GM18517 (cell line): ENCODE results near the gene CCDC68.
"Not testable (repeated sequence)": the region's sequence is repeated elsewhere in the genome, so short reads cannot be mapped to it uniquely, and the experiment has no call there.

Experiments
- ATAC-seq: cut with Tn5 transposase; IDR thresholded peaks from one replicate; pipeline ENCODE4 v1.9.1; 2021; ENCODE audit warnings: mild to moderate bottlenecking, moderate library complexity; ENCODE audit not compliant: unreplicated experiment

CCDC68 gene

GRCh38 chr18:54878659-54879358 is 80.5 kb downstream of the CCDC68 start:
- no peak for ATAC-seq

GRCh38 chr18:54878159-54878622 is 81.1 kb downstream of the CCDC68 start:
- ATAC-seq, result no peak

- no peak for ATAC-seq
Observed at GRCh38 chr18:54877076-54877475, 82.2 kb downstream of the CCDC68 start.

GRCh38 chr18:54875063-54875462 is 84.2 kb downstream of the CCDC68 start:
- ATAC-seq, result no peak

- ATAC-seq, result no peak
Observed at GRCh38 chr18:54873884-54874255, 85.4 kb downstream of the CCDC68 start.

GRCh38 chr18:54872681-54873080 is 86.6 kb downstream of the CCDC68 start:
- ATAC-seq, result no peak

GRCh38 chr18:54871231-54871630 is 88.0 kb downstream of the CCDC68 start:
- ATAC-seq, result no peak

GRCh38 chr18:54867131-54867530 is 92.1 kb downstream of the CCDC68 start:
- no peak for ATAC-seq

- no peak for ATAC-seq
Observed at GRCh38 chr18:54860941-54861340, 98.3 kb downstream of the CCDC68 start.

GRCh38 chr18:54859667-54860421 is 99.4 kb downstream of the CCDC68 start:
- no peak for ATAC-seq

- ATAC-seq, result no peak
Observed at GRCh38 chr18:54857499-54857898, 101.8 kb downstream of the CCDC68 start.

GRCh38 chr18:54856105-54856646 is 103.1 kb downstream of the CCDC68 start:
- ATAC-seq, result no peak

- ATAC-seq, result not testable (repeated sequence)
Observed at GRCh38 chr18:54855050-54855449, 104.2 kb downstream of the CCDC68 start.

GRCh38 chr18:54852780-54853675 is 106.2 kb downstream of the CCDC68 start:
- ATAC-seq, result no peak
